HG02970 (cell line): ENCODE measurements around the gene CDPF1.

Source experiments
- ATAC-seq: cut with Tn5 transposase; IDR thresholded peaks from one replicate; pipeline ENCODE4 v1.9.1; 2021; ENCODE audit warnings: mild to moderate bottlenecking, moderate library complexity, moderate number of reproducible peaks; ENCODE audit not compliant: unreplicated experiment, low FRiP score

CDPF1 gene

DNA sequence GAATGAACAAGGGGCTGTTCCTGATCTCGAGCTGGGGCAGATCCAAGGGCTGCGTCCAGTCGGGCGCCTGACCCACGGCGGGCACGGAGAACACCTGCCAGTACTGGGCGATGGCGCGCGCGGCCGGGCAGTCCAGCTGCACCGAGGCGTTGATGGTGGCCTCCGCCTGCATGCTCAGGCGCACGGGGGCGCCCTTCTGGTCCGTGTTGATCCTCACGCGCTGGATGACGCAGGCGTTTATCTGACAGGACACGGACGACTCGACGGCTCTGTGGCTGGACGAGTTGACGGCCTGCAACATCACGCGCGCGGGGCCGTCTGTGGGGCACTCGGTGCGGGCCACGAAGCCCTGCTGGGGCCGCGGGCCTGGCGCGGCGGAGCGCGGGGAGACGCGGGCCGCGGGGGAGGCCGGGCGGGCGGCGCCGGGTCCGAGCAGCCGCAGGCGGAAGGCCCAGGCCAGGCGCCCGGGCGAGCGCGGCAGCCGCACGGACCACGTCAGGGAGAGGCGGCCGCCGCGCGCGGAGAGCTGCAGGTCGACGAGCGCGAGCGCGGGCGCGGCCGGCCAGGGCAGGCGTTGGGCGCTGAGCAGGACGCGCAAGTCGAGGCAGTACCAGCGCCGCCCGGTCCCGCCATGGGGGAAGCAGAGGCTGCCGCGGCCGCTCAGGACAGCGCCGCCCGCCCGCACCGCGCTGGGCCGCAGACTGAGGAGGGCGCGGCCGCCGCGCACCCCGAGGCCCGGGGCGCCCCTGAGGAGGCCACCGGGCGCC, 12.5 kb upstream of the CDPF1 start:
- no peak for ATAC-seq

DNA sequence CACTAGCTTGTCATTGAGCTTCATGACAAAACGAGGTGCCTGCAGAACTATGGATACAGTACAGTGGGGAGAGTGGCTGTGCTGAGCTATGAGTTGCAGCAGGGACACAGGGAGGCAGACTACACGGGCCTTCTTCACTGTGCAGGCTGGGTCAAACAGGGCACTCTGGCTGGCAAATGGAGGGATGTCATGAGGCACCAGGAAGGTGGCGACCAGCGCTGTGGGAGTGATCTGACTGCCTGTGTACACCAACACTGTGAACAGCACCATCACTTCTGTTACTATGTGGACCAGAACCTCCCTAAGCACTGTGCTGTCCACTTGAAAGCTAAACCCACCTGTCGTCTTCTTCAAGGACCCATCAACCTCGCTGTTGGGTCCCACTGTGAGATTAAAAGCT, 9.9 kb upstream of the CDPF1 start:
- no peak for ATAC-seq

DNA sequence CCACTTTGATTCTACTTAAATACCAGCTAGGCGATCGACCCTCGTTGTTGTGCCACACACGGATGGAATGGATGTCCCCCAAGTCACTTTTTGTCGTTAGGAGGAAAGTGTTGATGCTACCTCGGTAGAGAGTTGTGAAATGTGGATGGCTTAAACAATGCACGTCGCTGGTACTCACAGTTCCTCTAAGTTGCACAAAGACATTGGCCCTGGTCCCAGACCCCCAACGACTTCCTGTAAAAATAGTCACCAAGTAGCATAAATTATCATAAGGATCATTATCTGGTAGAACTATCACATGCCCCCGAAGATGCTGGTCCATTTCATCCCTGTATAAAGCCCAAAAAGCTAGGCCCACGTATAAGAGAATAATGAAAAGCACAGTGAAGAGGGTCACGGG, 9.3 kb upstream of the CDPF1 start:
- no peak for ATAC-seq

DNA sequence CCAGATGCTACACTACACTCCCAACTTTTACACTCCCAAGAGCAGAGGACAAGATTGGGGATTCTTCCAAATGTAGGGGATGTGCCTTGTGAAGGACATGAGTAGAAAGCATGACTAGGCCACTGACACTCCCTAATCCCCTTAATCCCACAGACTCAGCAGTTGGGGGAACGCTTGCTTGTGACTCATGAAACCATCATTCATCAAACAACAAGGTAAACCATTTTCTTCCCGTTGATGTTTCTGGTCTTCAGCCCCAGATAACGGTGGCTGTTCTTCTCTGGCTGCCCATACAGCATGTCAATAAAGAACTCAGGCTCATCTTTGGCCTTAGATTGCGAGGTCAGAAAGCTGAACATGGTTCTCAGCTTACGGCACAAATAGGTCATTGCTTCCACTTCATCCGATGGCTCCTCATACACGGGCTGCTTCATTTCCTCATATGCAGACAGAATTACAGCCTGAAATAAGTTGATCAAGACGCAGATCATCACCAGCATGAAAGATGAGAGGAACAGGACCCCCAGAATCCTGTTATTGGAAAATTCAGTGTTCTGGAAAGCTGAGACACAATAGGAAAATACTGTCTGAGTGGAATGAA, 6.4 kb upstream of the CDPF1 start:
- ATAC-seq = no peak

DNA sequence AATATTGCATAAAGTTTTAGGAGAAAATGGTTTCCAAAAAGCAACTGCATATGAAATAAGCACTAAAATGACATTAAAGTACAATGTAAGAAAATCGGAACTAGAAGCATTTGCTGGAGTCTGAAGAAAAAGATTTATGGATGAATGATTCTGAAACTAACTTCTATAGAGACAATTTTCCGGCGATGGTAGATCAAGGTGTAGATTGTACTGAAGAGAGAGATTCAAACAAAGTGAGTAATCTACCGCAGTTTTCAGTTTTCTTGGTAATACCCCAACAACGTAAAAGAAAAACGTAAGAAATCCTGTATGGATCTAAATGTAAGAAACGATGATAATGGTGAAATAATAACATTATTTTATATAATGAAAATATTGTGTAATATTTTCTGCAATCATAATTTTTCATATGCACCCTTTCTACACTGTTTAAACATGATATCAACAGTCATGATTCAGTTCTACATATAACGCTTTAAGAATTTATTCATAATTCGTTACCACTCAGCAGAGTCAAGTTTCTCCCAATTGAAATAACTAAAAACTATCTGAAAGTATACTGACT, 1.8 kb upstream of the CDPF1 start:
- ATAC-seq = no peak

DNA sequence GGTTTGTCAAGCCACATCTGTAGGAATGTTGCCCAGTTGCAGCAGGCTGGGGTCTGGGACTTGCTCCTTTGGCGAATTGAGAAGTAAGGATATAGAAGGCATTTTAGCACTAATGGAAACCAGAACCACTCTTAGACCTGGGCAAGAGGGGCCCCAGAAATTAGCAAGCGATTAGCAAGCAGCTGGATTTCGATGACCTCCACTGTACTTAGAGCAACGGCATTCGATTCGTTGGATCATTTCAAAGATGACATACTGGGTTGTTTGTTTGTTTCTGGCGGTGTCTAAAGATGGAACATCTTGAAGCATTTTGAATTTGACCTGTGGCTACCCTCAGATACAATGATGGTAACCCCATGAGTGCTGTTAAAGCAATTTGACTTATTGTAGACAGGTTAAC, 1.2 kb upstream of the CDPF1 start:
- ATAC-seq = no peak

DNA sequence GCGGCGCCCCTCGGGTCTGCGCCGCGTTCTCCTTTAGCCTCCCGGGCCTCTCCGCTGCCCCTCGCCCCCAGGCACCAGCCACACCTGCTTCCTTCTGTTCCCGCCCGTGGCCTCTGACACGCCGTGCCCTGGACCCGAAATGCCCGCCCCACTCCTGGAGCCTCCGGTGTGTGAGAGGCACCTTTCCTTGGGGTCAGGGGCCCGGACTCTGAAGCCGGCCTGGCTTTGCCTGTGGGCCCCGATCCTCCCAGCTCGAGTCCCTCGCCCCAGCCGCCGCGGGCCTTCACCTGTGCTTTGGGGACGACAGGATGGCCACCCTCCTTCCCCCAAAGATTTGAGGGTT, 661 bp upstream of the CDPF1 start:
- no peak for ATAC-seq

DNA sequence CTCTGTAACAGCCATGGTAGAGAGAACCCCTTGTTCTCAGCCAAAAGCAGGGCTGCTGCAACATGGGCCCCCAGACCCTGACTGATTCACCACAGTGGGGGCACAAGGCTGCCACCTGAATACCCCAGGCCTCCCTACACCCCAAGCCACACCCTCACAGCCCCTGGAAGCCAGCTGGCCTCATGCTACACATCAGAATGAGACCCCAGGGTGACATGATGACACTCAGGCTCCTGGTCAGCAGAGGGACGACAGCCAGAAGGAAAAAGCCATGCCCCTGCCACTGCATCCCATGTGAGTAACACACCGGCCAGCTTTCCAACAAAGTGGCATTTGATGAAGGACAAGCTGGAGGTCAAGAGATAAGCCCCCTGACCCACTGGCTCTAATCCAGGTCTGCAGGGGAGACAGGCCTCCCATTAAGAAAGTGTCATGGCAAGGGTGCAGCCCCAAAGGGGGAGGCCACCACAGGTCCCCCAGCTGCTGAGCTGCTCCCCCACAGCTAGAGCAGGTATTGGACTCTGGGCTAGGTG, 2.6 kb downstream of the CDPF1 start:
- no peak for ATAC-seq

DNA sequence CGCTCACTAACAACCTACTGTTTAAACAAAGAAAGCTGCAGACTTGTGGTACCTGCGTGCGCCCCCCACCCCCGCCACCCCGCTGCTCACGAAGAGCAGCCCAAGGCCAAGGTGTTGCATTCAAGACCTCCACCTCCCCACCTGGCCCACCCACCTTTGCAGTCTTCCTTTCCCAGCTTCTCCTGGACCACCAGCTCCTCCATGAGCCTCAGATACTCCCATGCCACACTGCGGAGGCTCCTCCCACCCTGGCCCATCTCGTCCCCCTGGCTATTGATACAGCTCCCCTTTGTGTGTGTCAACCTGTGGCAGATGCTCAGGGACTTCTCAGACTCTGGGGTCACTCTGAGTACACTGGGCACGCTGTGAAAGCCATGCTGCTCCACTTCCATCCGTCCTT, 3.9 kb downstream of the CDPF1 start:
- no peak for ATAC-seq

DNA sequence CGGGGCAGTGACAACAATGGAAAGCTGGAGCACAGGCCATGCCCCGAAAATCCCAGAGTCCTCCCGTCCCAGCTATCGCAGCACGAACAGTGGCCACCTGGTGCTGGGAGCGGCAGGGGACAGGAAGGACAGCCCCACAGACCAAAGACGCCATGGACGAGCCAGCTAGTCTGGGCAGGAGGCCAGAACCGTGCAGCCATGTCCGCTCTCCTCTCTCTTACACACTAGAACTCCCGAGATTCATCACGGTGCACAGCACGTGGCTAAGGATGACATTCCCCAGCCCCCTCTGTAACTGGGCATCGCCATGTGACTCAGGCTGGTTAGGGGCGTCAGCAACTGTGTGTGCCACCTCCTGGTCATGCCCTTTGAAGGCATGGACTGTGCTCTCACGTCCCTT, 4.6 kb downstream of the CDPF1 start:
- no peak for ATAC-seq

DNA sequence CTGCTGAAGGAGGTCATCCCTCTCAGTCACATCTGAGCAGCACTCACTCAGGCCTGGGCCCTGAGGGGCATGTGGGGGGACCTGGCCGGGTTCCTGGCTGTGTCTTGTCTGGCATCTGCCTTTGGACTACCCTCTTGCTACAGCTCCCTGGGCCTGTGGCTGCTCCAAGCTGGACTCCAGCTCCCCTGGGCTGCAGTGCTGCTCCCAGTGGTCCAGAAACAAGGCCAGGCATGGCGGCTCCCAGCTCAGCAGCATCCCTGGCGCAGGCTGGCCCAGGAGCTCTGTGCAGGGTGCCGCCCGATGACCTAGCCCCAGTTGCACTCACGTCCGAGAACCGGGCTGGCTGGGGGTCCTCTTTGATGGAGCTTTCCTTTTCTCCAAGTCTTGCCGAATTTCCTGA, 5.3 kb downstream of the CDPF1 start:
- no peak for ATAC-seq

DNA sequence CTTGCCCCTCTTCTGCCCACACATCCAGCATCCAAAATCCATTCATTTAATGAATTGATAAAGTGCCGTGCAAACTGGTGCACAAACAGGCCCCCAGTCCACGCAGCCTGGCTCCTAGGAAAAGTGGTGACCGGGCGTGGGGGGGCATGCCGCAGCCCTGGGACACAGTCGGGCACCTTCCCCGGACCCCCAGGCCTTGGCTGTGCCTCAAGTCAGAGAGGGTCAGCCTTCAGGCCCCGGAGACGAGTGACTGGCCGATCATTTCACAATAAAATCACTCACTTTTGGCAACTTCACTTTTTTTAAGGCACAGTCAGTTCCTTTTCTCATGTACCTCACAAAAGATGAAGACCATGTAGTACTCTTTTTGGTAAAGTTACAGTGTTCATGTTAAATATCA, 8.0 kb downstream of the CDPF1 start:
- ATAC-seq = no peak

DNA sequence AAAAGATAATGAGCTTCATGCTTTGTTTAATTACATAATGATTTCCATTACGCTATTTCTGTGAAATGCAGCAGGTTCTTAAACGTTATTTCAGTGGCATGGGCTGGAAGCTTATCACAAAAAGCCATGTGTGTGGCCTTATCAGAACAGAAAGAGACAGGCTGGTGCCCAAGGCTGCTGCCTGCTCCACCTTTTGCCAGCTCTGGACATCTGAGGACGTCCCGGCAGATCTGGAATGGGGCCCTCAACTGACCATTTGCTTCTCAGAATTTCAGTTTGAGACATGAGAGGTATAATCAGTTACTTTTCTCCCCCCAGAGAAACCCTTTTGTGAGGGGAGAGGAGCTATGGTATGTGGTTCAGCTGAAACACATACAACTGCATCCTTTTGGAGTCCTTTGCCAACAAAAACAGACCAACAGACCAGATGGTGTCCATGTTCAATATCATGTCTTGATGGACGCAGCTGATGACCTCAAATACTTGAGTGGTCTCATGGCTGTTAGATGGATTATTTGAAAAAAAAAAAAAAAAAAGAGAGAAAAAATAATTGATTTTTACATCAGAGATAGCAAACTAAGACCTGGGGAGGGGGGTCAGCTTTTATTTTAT, 8.6 kb downstream of the CDPF1 start:
- ATAC-seq = no peak

DNA sequence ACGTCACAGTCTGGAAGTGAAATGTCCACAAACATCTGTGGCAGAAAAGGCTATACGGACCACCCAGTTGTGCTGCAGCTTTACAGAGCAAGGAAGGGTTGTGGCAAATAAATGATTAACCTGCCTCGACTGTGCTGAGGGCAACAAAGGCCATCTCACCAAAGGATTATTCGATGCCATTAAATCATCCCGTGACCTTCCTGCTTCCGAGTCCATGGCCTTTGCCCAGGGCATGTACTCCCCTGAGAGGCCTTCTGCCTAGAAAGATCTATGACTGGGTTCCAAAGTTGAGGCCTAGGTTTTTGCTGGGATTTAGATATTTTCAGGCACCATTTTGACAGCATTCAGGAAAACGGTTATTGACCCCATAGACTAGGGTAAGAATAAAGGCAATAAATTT, 9.2 kb downstream of the CDPF1 start:
- no peak for ATAC-seq

DNA sequence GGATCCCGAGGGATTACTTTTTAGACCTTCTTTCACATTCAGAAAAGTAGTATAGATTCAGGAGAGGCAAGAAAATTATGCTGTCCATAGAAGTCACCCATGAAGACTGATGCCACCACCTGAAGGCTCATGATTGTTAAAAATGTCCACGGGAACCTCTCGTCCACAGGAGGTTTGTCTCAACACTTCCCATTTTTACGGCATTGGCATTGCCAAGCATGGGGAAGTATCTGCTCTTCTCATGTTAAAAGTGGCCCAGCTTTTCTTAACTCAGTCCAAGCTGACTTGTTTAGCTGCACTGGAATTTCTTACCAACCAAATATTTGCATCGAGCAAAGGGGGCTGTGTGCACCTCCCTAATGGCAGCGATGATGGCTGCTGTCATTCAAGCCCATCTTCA, 9.6 kb downstream of the CDPF1 start:
- no peak for ATAC-seq

DNA sequence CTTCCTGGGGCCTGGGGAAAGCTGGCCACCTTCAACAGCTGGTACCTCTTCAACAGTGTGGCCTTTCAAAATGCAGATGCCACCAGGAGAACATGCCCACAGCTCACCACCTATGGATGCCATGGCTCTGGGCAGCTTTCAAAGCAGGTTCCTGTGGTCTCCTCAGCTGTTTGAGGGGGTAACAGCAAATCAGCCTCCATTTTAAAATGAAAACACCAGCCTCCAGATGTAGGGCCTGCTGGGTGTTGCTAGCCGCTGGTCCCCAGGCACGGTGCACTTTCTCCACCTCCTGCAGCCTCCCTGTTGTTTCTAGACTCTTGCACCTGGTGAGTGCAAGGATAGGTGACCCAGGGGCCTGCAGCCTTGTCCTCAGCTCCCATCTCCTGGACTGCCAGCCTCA, 10.0 kb downstream of the CDPF1 start:
- ATAC-seq = no peak

DNA sequence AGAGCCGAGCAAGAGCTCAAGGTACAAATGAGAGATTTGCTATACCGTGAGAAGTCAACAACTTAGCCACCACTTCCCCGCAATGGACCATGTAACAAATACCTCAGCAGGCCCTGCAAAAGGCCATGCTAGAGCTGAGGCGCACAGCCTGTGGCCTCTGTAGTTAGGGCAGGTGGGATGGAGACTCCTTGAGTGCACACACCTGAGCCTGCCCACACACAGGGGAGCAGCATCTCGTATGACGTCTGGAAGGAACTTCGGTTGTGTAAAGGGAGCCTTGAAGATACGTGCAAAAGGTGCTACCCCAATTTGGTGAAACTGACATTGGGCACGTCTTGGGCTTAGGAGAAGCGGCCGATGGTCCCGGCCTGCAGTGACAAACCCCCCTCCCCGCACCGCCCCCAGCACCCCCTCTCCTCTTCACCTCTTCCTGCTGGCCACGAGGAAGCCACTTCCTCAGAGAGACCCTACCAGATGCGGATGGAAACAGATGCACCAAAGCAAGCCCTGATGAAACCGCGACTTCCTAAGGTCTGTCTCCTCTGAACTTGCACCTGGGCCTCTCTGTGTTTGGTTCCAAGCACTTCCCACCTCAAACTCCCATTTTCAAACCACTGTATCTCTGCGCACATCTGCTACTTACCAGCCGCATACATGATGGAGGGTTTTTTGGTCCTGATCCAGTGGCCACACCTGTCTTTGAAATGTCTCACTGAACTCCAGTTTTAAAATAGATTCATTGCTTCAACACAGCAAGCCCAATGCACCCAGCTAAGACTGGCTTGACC, 10.6 kb downstream of the CDPF1 start:
- ATAC-seq = no peak

DNA sequence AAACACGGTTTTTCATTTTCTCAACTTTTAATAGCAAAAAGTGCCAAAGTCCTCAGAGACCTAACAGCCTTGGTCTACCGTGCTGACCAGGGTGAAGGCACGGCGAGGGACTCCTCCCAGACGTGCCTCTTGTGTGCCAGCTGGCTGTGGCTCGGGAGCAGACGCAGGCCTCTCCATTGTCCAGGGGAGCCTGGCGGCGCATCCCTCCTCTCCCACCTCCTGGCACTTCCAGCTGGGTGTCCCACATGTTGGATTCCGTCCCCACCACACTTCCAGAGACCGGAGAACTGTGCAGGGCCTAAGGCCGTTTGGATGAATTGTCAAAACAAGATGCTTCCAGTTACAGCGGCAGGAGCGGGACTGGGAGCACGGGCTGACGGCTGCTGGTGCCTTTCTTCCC, 11.6 kb downstream of the CDPF1 start:
- ATAC-seq = no peak

DNA sequence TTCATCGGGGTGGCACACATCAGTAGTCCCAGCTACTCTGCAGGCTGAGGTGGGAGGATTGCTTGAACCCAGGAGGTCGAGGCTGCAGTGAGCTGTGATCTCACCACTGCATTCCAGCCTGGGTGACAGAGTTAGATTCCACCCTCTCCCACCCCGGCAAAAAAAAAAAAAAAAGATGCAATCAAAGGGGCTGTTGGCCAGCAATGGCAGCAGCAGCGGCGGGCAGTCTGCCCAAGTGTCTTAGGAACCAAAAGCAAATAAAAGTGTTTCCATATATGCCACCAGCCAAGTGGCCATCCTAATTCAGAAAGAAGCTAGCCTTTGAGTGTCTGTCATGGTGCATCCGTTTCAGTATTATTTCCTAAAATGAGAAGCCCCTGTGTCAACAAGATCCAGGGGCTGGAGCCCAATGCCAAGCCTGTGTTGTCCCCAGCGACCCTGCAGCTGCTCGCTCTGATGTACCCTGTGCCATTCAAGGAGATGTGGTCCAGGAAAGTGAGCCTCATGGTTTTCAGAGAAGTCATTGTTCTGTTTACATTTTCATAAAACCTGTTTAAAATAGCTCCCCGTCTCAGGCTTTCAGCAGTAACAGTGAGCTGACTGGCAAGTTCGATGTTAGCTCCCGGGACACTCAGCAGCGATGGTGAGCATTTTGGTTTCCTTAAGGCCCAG, 12.5 kb downstream of the CDPF1 start:
- ATAC-seq = no peak

DNA sequence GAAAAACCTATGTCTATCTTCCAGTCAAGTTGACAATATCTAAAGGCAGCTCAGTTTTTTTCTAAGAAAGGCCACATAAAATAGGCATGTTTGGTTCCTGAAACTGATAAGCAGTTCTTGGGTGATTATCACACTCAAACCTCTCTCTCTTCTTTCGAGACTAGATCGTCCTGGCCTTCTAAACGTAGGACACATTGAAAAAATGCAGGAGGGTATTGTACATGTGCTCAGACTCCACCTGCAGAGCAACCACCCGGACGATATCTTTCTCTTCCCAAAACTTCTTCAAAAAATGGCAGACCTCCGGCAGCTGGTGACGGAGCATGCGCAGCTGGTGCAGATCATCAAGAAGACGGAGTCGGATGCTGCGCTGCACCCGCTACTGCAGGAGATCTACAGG, 15.1 kb downstream of the CDPF1 start:
- no peak for ATAC-seq
